Mucosa of descending colon (tissue), 3 donors: ENCODE results near the gene ZDHHC17. TPM values are rescaled to one million over a fixed set of nuclear protein-coding genes. Genes with fewer than 3 reads are reported as not detected.

Experiments
- ATAC-seq: fragments of 200-7000 bp; cut with Tn5 transposase; one replicate; pipeline ENCODE4 v1.9.1; 2020; ENCODE audit warnings: mild to moderate bottlenecking, moderate library complexity
- DNase-seq, 3 donors: peaks; one replicate each; pipeline ENCODE4 v3.0.0-alpha.2; 2020
- H3K36me3 ChIP-seq: fragments of 200-600 bp; one replicate; pipeline ENCODE4 v1.8.0; 2021; ENCODE audit warnings: low read depth, mild to moderate bottlenecking
- H3K4me1 ChIP-seq: fragments of 200-600 bp; one replicate; pipeline ENCODE4 v1.8.0; 2021; ENCODE audit warnings: low read depth, mild to moderate bottlenecking
- H3K4me3 ChIP-seq: fragments of 200-600 bp; one replicate; pipeline ENCODE4 v1.8.0; 2021; ENCODE audit warnings: mild to moderate bottlenecking
- H3K9me3 ChIP-seq: fragments of 200-600 bp; one replicate; pipeline ENCODE4 v1.8.0; 2021; ENCODE audit warnings: mild to moderate bottlenecking
- CTCF ChIP-seq: fragments of 200-600 bp; IDR thresholded peaks from one replicate; pipeline ENCODE4 v1.8.0; 2022; ENCODE audit warnings: antibody characterized with exemption, mild to moderate bottlenecking
- intact Hi-C, 2 donors: fragments of 100-400 bp; cut with DNase I in 1 of 2; cut with micrococcal nuclease in 1 of 2; formaldehyde crosslinking; loops; one replicate each; pipeline versions ENCODE4 v1.11.0 to v1.11.1; 2022; cut with DNase I, micrococcal nuclease
- total RNA-seq, 3 donors: library from RNA; stranded (reverse); fragmentation: NEBNext Ultra II Directional in 2 of 3; extraction: Animal tissue kit (Norgen Biotek cat#: 25700) in 2 of 3; gene quantifications; one replicate each; pipeline versions ENCODE4 v1.2.1 to v1.2.4, GENCODE V29; 2021 to 2023
- donor health status: DM: no; HTN: no; CAD: no; lungs with moderate emphysema.
- donor health status: DM: no; HTN: no; CAD: no.
- donor health status: DM: no; HTN: yes; CAD: no.

The ZDHHC17 gene
- total RNA-seq, 3 donors from 2014 or later = 17.4 to 39.0 (median 25.7) TPM

GRCh38 chr12:76883811-76884210 lies 119.9 kb downstream of the ZDHHC17 start:
- Histone ChIP-seq H3K4me1 (peaks cover 8% of the 10 kb centered on the region), H3K4me3 (no peak overlapping the region), H3K9me3 (no peaks in the 10 kb centered on the region), H3K36me3 (no peaks in the 10 kb centered on the region)
- DNase-seq = no peak
- intact Hi-C loops = no loop called here
- no peak for ATAC-seq
- TF ChIP-seq CTCF = no peak

GRCh38 chr12:76888775-76889174 lies 124.9 kb downstream of the ZDHHC17 start:
- H3K36me3 ChIP-seq = no peaks in the 10 kb centered on the region
- ATAC-seq = no peak
- H3K4me1 ChIP-seq = no peaks in the 10 kb centered on the region
- H3K9me3 ChIP-seq = no peaks in the 10 kb centered on the region
- no peak for TF ChIP-seq CTCF
- H3K4me3 ChIP-seq = no peak overlapping the region
- no peak for DNase-seq
- intact Hi-C loops = no loop called here

GRCh38 chr12:76890151-76891143 lies 126.5 kb downstream of the ZDHHC17 start:
- H3K4me1 ChIP-seq = no peaks in the 10 kb centered on the region
- DNase-seq = no peak
- H3K4me3 ChIP-seq = no peak overlapping the region
- peaks cover 3% of the 10 kb centered on the region for H3K9me3 ChIP-seq
- intact Hi-C loops = no loop called here
- no peaks in the 10 kb centered on the region for H3K36me3 ChIP-seq
- TF ChIP-seq CTCF = no peak
- no peak for ATAC-seq

- ATAC-seq (no peak), DNase-seq (no peak)
- Histone ChIP-seq H3K36me3 (no peaks in the 10 kb centered on the region), H3K4me3 (no peak overlapping the region), H3K9me3 (peaks cover 3% of the 10 kb centered on the region), H3K4me1 (no peaks in the 10 kb centered on the region)
- intact Hi-C loops = no loop called here
- no peak for TF ChIP-seq CTCF
Measured at GRCh38 chr12:76891609-76892008, 127.7 kb downstream of the ZDHHC17 start.

GRCh38 chr12:76895796-76896195 lies 131.9 kb downstream of the ZDHHC17 start:
- DNase-seq (no peak), ATAC-seq (no peak)
- Histone ChIP-seq H3K4me3 (no peak overlapping the region), H3K9me3 (peaks cover 3% of the 10 kb centered on the region), H3K36me3 (no peaks in the 10 kb centered on the region), H3K4me1 (no peaks in the 10 kb centered on the region)
- intact Hi-C loops = no loop called here
- no peak for TF ChIP-seq CTCF
